A549 (cell line): Measurements from ENCODE around the gene ZFYVE9. TPM values are rescaled to one million over a fixed set of nuclear protein-coding genes. Genes with fewer than 3 reads are reported as not detected.
A peak's percentile ranks its signal among the peaks of the same experiment; 100 is the strongest.

Experiments
- ATAC-seq, 2 experiments: fragments of 200-7000 bp in 1 of 2; fragments of >200 bp in 1 of 2; cut with Nextera tagmentation in 1 of 2; cut with Tn5 transposase in 1 of 2; 3 replicates each; pipeline versions ENCODE4 v1.8.0 to v1.9.1; 2018 to 2020; ENCODE audit warnings: mild to moderate bottlenecking in 1 of 2, moderate library complexity in 1 of 2
- CTCF ChIA-PET: fragments of 300-600 bp; sonication (Branson Sonifier 250); formaldehyde crosslinking; extraction: SDS; loops from one replicate; lab custom pipeline; 2021; ENCODE audit warnings: antibody characterized with exemption, inconsistent platforms; lab: Yijun Ruan, JAX
- POLR2A ChIA-PET: fragments of 350-600 bp; formaldehyde crosslinking; extraction: SDS; loops from one replicate; lab custom pipeline; 2021; ENCODE audit warnings: antibody characterized with exemption, inconsistent platforms; lab: Yijun Ruan, JAX
- DNase-seq, 2 experiments: peaks; one replicate each; pipeline versions ENCODE4 v3.0.0 to v3.0.0-alpha.2; 2011 to 2016; ENCODE audit warnings: low read depth in 1 of 2, low spot score in 1 of 2
- FAIRE-seq: peaks from 2 replicates; lab custom pipeline; 2011; peaks lifted over from hg19 to GRCh38; lab: Jason Lieb, UNC
- H3K27ac ChIP-seq, 2 experiments: fragments of >200 bp; sonication (Bioruptor Twin); formaldehyde crosslinking; 3 replicates each; pipeline ENCODE4 v1.5.1; 2016 to 2017
- H3K4me1 ChIP-seq: fragments of >200 bp; sonication (Bioruptor Twin); formaldehyde crosslinking; 3 replicates; pipeline ENCODE4 v1.6.1; 2016
- H3K4me2 ChIP-seq: fragments of >200 bp; sonication (Bioruptor Twin); formaldehyde crosslinking; 3 replicates; pipeline ENCODE4 v1.6.1; 2016
- H3K4me3 ChIP-seq: fragments of >200 bp; sonication (Bioruptor Twin); formaldehyde crosslinking; 3 replicates; pipeline ENCODE4 v1.5.1; 2016
- H3K9me3 ChIP-seq: fragments of >200 bp; sonication (Bioruptor Twin); formaldehyde crosslinking; 3 replicates; pipeline ENCODE4 v1.6.1; 2016
- BHLHE40 ChIP-seq: IDR thresholded peaks from 2 replicates; pipeline ENCODE4 v1.6.1; 2012; ENCODE audit warnings: low read depth, low read length, inconsistent platforms
- CBX2 ChIP-seq: fragments of 200-600 bp; sonication (generic); IDR thresholded peaks from 2 replicates; pipeline ENCODE4 v1.6.1; 2016; ENCODE audit warnings: low read depth, mild to moderate bottlenecking, borderline replicate concordance
- CBX8 ChIP-seq: fragments of 200-600 bp; sonication (generic); IDR thresholded peaks from 2 replicates; pipeline ENCODE4 v1.6.1; 2016
- CEBPB ChIP-seq, 2 experiments: fragments of >200 bp in 1 of 2; sonication (Bioruptor Twin) in 1 of 2; formaldehyde crosslinking in 1 of 2; IDR thresholded peaks; 2 replicates each; pipeline ENCODE4 v1.6.1; 2012 to 2016
- CHD4 ChIP-seq: fragments of 200-600 bp; sonication (generic); IDR thresholded peaks from 2 replicates; pipeline ENCODE4 v1.6.1; 2016; ENCODE audit warnings: antibody characterized with exemption, mild to moderate bottlenecking, borderline replicate concordance
- EHF ChIP-seq: fragments of 250-450 bp; sonication (Bioruptor Pico); IDR thresholded peaks from 2 replicates; pipeline ENCODE4 v1.5.0; 2020; ENCODE audit warnings: mild to moderate bottlenecking
- EHMT2 ChIP-seq: fragments of 200-600 bp; sonication (generic); IDR thresholded peaks from 2 replicates; pipeline ENCODE4 v1.6.1; 2016; ENCODE audit warnings: antibody characterized with exemption, low read depth, mild to moderate bottlenecking, moderate library complexity
- ESRRA ChIP-seq: fragments of 150-350 bp; IDR thresholded peaks from 2 replicates; pipeline ENCODE4 v1.6.1; 2014; ENCODE audit warnings: mild to moderate bottlenecking, low read length, borderline replicate concordance
- FOSB ChIP-seq: fragments of 250-450 bp; sonication (Bioruptor Pico); IDR thresholded peaks from 2 replicates; pipeline ENCODE4 v1.5.0; 2020; ENCODE audit warnings: mild to moderate bottlenecking, moderate library complexity
- HEYL ChIP-seq: fragments of 250-450 bp; sonication (Bioruptor Pico); IDR thresholded peaks from 2 replicates; pipeline ENCODE4 v1.8.0; 2021; ENCODE audit warnings: mild to moderate bottlenecking, moderate library complexity
- HOXB13 ChIP-seq: fragments of 250-450 bp; sonication (Bioruptor Pico); IDR thresholded peaks from 2 replicates; pipeline ENCODE4 v1.5.0; 2020; ENCODE audit warnings: low read depth, mild to moderate bottlenecking, moderate library complexity
- HOXB5 ChIP-seq: fragments of 250-450 bp; sonication (Bioruptor Pico); IDR thresholded peaks from 2 replicates; pipeline ENCODE4 v1.5.0; 2020; ENCODE audit warnings: mild to moderate bottlenecking, moderate library complexity
- KDM5A ChIP-seq: fragments of 200-600 bp; sonication (generic); IDR thresholded peaks from 2 replicates; pipeline ENCODE4 v1.6.1; 2016; ENCODE audit warnings: antibody characterized with exemption, mild to moderate bottlenecking
- MAFK ChIP-seq: fragments of 450-650 bp; IDR thresholded peaks from 2 replicates; pipeline ENCODE4 v1.6.1; 2014; ENCODE audit not compliant: partially characterized antibody
- MYC ChIP-seq: IDR thresholded peaks from 2 replicates; pipeline ENCODE4 v1.6.1; 2012; ENCODE audit warnings: mild to moderate bottlenecking, inconsistent platforms, low read length, improper control_type of control experiment, borderline replicate concordance
- NFE2L2 ChIP-seq: fragments of 150-350 bp; conservative IDR thresholded peaks from 2 replicates; pipeline ENCODE4 v1.6.1; 2014; ENCODE audit warnings: low read length
- RAD21 ChIP-seq, 2 experiments: fragments of >200 bp in 1 of 2; sonication (Bioruptor Twin) in 1 of 2; formaldehyde crosslinking in 1 of 2; IDR thresholded peaks in 1 of 2; conservative IDR thresholded peaks in 1 of 2; 2 replicates in 1 of 2; 3 replicates in 1 of 2; pipeline ENCODE4 v1.6.1; 2012 to 2018; ENCODE audit warnings: inconsistent platforms in 1 of 2
- RARB ChIP-seq: fragments of 250-450 bp; sonication (Bioruptor Pico); IDR thresholded peaks from 2 replicates; pipeline ENCODE4 v1.8.0; 2021; ENCODE audit warnings: mild to moderate bottlenecking, moderate library complexity
- SMC3 ChIP-seq: fragments of >200 bp; sonication (Bioruptor Twin); formaldehyde crosslinking; IDR thresholded peaks from 3 replicates; pipeline ENCODE4 v1.6.1; 2018; ENCODE audit warnings: inconsistent platforms
- SREBF2 ChIP-seq: fragments of 450-650 bp; IDR thresholded peaks from 2 replicates; pipeline ENCODE4 v1.6.1; 2014; ENCODE audit warnings: mild to moderate bottlenecking, moderate library complexity
- ZC3H11A ChIP-seq: fragments of 450-650 bp; IDR thresholded peaks from 2 replicates; pipeline ENCODE4 v1.6.1; 2014; ENCODE audit warnings: antibody characterized with exemption, mild to moderate bottlenecking
- WGBS: methylation state at CpG from one replicate; pipeline ENCODE4 v1.1.6; 2017; ENCODE audit errors: missing lambda C conversion rate; 5-methylcytosine and 5-hydroxymethylcytosine counted together
- polyA plus RNA-seq, 4 experiments: library from polyadenylated mRNA; depleted of rRNA in 3 of 4; stranded (reverse); fragments of >200 nt; fragmentation: RNase III in 1 of 4; extraction: RNeasy Plus Mini Kit Qiagen cat#74134 plus additional on column Dnase treatment in 1 of 4; gene quantifications; 2 replicates in 3 of 4; 3 replicates in 1 of 4; pipeline ENCODE4 v1.2.3, GENCODE V29; 2011 to 2017
- TF ChIP-seq, protein P1 (sequence below): fragments of 250-450 bp; sonication (Bioruptor Pico); IDR thresholded peaks from 2 replicates; pipeline ENCODE4 v1.5.0; 2020; ENCODE audit warnings: low read depth, mild to moderate bottlenecking, moderate library complexity
- TF ChIP-seq, protein P2 (sequence below): fragments of 150-350 bp; IDR thresholded peaks from 2 replicates; pipeline ENCODE4 v1.6.1; 2014; ENCODE audit warnings: low read depth, mild to moderate bottlenecking, low read length
- TF ChIP-seq, protein P3 (sequence below): fragments of 450-650 bp; IDR thresholded peaks from 2 replicates; pipeline ENCODE4 v1.6.1; 2014; ENCODE audit warnings: antibody characterized with exemption
- TF ChIP-seq, protein P4 (sequence below): IDR thresholded peaks from 2 replicates; pipeline ENCODE4 v1.6.1; 2012; ENCODE audit warnings: low read depth, borderline replicate concordance
- TF ChIP-seq, protein P5 (sequence below): fragments of >200 bp; sonication (Bioruptor Twin); formaldehyde crosslinking; IDR thresholded peaks from 3 replicates; pipeline ENCODE4 v1.5.1; 2016
- TF ChIP-seq, protein P6 (sequence below): fragments of 200-600 bp; sonication (generic); IDR thresholded peaks from 2 replicates; pipeline ENCODE4 v1.6.1; 2016; ENCODE audit warnings: antibody characterized with exemption, mild to moderate bottlenecking, moderate library complexity
- TF ChIP-seq, protein P7 (sequence below): fragments of 250-450 bp; sonication (Bioruptor Pico); IDR thresholded peaks from 2 replicates; pipeline ENCODE4 v1.5.0; 2021; ENCODE audit warnings: mild to moderate bottlenecking, moderate library complexity, borderline replicate concordance

The ZFYVE9 gene
- polyA plus RNA-seq, 2 of the 4 experiments (the other 2 are of a cell fraction): 7.1 to 11.9 TPM

DNA sequence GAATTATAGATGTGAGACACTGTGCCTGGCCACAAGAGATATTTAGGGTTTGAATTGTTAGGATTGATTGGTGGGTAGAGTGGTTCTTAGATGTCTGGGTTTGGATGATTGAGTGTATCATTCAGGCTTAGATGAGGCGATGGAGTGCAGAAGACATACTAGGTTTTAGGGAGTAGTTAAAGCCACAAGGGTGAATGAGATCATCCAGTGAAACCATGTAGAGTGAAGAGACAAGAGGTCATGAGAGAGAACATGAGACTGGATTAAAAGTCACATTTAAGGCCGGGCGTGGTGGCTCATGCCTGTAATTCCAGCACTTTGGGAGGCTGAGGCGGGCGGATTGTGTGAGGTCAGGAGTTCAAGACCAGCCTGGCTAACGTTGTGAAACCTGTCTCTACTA lies 37.2 kb downstream of the ZFYVE9 start:
- no peaks in the 10 kb centered on the region for H3K9me3 ChIP-seq
- CTCF ChIA-PET: no interaction called here
- WGBS: 58% methylated on average over 6 of the region's 6 CpGs
- peak in 1 of 2 experiments; percentile 30 for DNase-seq
- H3K4me1 ChIP-seq: no peaks in the 10 kb centered on the region
- no peak overlapping the region for H3K4me3 ChIP-seq
- TF ChIP-seq, protein P1, sequence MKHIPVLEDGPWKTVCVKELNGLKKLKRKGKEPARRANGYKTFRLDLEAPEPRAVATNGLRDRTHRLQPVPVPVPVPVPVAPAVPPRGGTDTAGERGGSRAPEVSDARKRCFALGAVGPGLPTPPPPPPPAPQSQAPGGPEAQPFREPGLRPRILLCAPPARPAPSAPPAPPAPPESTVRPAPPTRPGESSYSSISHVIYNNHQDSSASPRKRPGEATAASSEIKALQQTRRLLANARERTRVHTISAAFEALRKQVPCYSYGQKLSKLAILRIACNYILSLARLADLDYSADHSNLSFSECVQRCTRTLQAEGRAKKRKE (CRISPR knock-in tag): no peak
- TF ChIP-seq CBX8 (no peak), SREBF2 (no peak), RARB (CRISPR knock-in tag) (no peak), ZC3H11A (no peak), KDM5A (no peak), HOXB5 (no peak), ESRRA (no peak), EHMT2 (no peak), BHLHE40 (no peak), HOXB13 (CRISPR knock-in tag) (no peak), NFE2L2 (no peak), CBX2 (no peak), CEBPB (IDR thresholded peaks at IDR 0.05) (no peak)
- TF ChIP-seq, protein P2, sequence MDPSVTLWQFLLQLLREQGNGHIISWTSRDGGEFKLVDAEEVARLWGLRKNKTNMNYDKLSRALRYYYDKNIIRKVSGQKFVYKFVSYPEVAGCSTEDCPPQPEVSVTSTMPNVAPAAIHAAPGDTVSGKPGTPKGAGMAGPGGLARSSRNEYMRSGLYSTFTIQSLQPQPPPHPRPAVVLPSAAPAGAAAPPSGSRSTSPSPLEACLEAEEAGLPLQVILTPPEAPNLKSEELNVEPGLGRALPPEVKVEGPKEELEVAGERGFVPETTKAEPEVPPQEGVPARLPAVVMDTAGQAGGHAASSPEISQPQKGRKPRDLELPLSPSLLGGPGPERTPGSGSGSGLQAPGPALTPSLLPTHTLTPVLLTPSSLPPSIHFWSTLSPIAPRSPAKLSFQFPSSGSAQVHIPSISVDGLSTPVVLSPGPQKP: no peak
- TF ChIP-seq, protein P3, sequence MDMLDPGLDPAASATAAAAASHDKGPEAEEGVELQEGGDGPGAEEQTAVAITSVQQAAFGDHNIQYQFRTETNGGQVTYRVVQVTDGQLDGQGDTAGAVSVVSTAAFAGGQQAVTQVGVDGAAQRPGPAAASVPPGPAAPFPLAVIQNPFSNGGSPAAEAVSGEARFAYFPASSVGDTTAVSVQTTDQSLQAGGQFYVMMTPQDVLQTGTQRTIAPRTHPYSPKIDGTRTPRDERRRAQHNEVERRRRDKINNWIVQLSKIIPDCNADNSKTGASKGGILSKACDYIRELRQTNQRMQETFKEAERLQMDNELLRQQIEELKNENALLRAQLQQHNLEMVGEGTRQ: no peak
- TF ChIP-seq, protein P4, sequence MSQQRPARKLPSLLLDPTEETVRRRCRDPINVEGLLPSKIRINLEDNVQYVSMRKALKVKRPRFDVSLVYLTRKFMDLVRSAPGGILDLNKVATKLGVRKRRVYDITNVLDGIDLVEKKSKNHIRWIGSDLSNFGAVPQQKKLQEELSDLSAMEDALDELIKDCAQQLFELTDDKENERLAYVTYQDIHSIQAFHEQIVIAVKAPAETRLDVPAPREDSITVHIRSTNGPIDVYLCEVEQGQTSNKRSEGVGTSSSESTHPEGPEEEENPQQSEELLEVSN: no peak
- TF ChIP-seq, all 56 proteins: peak for 0
- H3K4me2 ChIP-seq: no peak overlapping the region
- no peak for FAIRE-seq
- POLR2A ChIA-PET: no interaction called here
- no peak overlapping the region for H3K27ac ChIP-seq
- ATAC-seq: no peak

DNA sequence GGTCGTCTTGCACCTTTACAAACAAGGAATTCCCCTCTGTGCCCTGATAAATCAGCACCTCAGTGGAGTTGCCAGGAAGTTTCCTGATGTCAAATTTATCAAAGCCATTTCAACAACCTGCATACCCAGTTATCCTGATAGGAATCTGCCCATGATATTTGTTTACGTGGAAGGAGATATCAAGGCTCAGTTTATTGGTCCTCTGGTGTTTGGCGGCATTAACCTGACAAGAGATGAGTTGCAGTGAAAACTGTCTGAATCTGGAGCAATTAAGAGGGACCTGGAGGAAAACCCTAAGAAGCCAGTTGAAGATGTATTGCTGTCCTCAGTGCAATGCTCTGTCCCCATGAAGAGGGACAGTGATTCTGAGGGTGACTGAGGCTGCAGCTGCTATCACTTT lies 38.3 kb downstream of the ZFYVE9 start:
- no peaks in the 10 kb centered on the region for H3K4me1 ChIP-seq
- CTCF ChIA-PET: no interaction called here
- no peak overlapping the region for H3K4me3 ChIP-seq
- H3K27ac ChIP-seq: no peak overlapping the region
- TF ChIP-seq, protein P5, sequence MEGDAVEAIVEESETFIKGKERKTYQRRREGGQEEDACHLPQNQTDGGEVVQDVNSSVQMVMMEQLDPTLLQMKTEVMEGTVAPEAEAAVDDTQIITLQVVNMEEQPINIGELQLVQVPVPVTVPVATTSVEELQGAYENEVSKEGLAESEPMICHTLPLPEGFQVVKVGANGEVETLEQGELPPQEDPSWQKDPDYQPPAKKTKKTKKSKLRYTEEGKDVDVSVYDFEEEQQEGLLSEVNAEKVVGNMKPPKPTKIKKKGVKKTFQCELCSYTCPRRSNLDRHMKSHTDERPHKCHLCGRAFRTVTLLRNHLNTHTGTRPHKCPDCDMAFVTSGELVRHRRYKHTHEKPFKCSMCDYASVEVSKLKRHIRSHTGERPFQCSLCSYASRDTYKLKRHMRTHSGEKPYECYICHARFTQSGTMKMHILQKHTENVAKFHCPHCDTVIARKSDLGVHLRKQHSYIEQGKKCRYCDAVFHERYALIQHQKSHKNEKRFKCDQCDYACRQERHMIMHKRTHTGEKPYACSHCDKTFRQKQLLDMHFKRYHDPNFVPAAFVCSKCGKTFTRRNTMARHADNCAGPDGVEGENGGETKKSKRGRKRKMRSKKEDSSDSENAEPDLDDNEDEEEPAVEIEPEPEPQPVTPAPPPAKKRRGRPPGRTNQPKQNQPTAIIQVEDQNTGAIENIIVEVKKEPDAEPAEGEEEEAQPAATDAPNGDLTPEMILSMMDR: no peak
- TF ChIP-seq RAD21 (conservative IDR thresholded peaks at IDR 0.05 in 1 of 2, IDR thresholded peaks at IDR 0.05 in 1 of 2): no peak
- TF ChIP-seq EHMT2: no peak
- no peak for TF ChIP-seq MAFK
- no peak for TF ChIP-seq BHLHE40
- TF ChIP-seq, protein P6, sequence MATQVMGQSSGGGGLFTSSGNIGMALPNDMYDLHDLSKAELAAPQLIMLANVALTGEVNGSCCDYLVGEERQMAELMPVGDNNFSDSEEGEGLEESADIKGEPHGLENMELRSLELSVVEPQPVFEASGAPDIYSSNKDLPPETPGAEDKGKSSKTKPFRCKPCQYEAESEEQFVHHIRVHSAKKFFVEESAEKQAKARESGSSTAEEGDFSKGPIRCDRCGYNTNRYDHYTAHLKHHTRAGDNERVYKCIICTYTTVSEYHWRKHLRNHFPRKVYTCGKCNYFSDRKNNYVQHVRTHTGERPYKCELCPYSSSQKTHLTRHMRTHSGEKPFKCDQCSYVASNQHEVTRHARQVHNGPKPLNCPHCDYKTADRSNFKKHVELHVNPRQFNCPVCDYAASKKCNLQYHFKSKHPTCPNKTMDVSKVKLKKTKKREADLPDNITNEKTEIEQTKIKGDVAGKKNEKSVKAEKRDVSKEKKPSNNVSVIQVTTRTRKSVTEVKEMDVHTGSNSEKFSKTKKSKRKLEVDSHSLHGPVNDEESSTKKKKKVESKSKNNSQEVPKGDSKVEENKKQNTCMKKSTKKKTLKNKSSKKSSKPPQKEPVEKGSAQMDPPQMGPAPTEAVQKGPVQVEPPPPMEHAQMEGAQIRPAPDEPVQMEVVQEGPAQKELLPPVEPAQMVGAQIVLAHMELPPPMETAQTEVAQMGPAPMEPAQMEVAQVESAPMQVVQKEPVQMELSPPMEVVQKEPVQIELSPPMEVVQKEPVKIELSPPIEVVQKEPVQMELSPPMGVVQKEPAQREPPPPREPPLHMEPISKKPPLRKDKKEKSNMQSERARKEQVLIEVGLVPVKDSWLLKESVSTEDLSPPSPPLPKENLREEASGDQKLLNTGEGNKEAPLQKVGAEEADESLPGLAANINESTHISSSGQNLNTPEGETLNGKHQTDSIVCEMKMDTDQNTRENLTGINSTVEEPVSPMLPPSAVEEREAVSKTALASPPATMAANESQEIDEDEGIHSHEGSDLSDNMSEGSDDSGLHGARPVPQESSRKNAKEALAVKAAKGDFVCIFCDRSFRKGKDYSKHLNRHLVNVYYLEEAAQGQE: no peak
- TF ChIP-seq MYC: no peak
- TF ChIP-seq HEYL: no peak
- no peak for TF ChIP-seq FOSB (CRISPR knock-in tag)
- no peak for TF ChIP-seq EHF (CRISPR knock-in tag)
- TF ChIP-seq CHD4: no peak
- TF ChIP-seq, protein P7, sequence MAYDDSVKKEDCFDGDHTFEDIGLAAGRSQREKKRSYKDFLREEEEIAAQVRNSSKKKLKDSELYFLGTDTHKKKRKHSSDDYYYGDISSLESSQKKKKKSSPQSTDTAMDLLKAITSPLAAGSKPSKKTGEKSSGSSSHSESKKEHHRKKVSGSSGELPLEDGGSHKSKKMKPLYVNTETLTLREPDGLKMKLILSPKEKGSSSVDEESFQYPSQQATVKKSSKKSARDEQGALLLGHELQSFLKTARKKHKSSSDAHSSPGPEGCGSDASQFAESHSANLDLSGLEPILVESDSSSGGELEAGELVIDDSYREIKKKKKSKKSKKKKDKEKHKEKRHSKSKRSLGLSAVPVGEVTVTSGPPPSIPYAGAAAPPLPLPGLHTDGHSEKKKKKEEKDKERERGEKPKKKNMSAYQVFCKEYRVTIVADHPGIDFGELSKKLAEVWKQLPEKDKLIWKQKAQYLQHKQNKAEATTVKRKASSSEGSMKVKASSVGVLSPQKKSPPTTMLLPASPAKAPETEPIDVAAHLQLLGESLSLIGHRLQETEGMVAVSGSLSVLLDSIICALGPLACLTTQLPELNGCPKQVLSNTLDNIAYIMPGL (CRISPR knock-in tag): no peak
- no peak for TF ChIP-seq SMC3
- TF ChIP-seq, all 56 proteins: peak for 0
- 77% methylated on average over 3 of the region's 3 CpGs for WGBS
- Histone ChIP-seq H3K9me3 (no peaks in the 10 kb centered on the region), H3K4me2 (no peak overlapping the region)
- FAIRE-seq (no peak), ATAC-seq (no peak), DNase-seq (no peak)
- POLR2A ChIA-PET: no interaction called here
